ENCODE data around the gene HHLA2.

DNA sequence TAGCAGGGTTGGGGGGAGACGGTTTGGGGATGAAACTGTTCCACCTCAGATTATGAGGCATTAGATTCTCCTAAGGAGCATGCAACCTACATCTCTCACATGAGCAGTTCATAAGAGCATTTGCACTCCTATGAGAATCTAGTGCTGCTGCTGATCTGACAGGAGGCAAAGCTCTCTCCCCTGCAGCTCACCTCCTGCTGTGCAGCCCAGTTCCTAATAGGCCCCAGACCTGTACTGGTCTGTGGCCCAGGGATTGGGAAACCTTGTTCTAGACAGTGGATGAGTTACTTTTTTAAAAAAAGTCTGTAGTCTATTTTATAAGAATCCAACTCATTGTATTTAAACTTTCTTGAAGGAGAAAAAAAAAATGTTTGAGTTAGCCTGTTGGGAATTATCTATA, 100.0 kb downstream of the HHLA2 start:
- TF ChIP-seq TAF1 (IDR thresholded peaks at IDR 0.05; ENCODE audit: low read depth) (no peak), EP300 (IDR thresholded peaks at IDR 0.05; ENCODE audit: borderline replicate concordance) (no peak), YY1 (IDR thresholded peaks at IDR 0.05; ENCODE audit: low read depth) (no peak), NFIC (IDR thresholded peaks at IDR 0.05) (no peak), ZBTB7A (IDR thresholded peaks at IDR 0.05; ENCODE audit: low read depth) (no peak), REST (IDR thresholded peaks at IDR 0.05; ENCODE audit: low read depth) (no peak), USF1 (IDR thresholded peaks at IDR 0.05) (no peak), FOXM1 (IDR thresholded peaks at IDR 0.05; ENCODE audit: borderline replicate concordance, low read depth) (no peak), CEBPB (IDR thresholded peaks at IDR 0.05) (no peak), EGR1 (IDR thresholded peaks at IDR 0.05) (no peak), TEAD4 (IDR thresholded peaks at IDR 0.05) (no peak), RAD21 (IDR thresholded peaks at IDR 0.05; ENCODE audit: low read depth) (no peak), TCF12 (IDR thresholded peaks at IDR 0.05; ENCODE audit: low read depth) (no peak)
- TF ChIP-seq, protein P1, sequence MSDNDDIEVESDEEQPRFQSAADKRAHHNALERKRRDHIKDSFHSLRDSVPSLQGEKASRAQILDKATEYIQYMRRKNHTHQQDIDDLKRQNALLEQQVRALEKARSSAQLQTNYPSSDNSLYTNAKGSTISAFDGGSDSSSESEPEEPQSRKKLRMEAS (IDR thresholded peaks at IDR 0.05) = no peak
